ENCODE data around the gene HP.
"Not testable (repeated sequence)": the region's sequence is repeated elsewhere in the genome, so short reads cannot be mapped to it uniquely, and the experiment has no call there.

HP gene, protein sequence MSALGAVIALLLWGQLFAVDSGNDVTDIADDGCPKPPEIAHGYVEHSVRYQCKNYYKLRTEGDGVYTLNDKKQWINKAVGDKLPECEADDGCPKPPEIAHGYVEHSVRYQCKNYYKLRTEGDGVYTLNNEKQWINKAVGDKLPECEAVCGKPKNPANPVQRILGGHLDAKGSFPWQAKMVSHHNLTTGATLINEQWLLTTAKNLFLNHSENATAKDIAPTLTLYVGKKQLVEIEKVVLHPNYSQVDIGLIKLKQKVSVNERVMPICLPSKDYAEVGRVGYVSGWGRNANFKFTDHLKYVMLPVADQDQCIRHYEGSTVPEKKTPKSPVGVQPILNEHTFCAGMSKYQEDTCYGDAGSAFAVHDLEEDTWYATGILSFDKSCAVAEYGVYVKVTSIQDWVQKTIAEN

DNA sequence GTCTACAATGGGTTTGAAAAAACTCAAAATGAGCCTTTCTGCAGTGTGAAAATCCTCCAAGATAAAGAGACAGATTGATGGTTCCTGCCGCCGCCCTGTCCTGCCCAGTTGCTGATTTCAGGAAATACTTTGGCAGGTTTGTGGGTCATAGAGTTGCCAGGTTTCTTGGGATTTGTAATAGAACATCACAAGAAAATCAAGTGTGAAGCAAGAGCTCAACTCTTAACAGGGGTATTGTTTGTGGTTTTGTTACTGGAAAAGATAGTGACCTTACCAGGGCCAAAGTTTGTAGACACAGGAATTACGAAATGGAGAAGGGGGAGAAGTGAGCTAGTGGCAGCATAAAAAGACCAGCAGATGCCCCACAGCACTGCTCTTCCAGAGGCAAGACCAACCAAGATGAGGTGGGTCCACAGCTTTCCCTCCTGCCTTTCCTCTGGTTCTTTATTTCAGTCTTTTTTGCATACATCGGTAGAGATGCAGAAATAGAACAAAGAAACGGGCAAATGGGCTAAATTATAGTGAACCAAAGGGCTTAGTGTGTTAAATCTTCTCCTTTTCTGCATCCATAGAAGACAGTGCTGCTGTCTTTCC lies at the start of gene HP:
HP (plus strand) TSS at position 252 of the 594 bp plus-strand sequence; CDS start at position 400, 148 bp downstream.
- DNase-seq, result not testable (repeated sequence)

DNA sequence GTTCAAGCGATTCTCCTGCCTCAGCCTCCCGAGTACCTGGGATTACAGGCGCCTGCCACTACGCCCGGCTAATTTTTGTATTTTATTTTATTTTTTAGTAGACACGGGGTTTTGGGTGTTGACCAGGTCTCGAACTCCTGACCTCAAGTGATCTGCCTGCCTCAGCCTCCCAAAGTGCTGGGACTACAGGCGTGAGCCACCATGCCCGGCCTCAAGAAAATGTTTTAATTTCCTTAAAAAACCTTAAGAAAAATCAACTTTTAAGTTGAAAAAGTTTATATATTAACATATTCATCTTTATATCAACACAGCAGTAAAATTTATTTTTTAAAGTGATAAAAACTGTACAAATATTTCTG lies 46.3 kb upstream of the HP start:
- DNase-seq, result not testable (repeated sequence)

DNA sequence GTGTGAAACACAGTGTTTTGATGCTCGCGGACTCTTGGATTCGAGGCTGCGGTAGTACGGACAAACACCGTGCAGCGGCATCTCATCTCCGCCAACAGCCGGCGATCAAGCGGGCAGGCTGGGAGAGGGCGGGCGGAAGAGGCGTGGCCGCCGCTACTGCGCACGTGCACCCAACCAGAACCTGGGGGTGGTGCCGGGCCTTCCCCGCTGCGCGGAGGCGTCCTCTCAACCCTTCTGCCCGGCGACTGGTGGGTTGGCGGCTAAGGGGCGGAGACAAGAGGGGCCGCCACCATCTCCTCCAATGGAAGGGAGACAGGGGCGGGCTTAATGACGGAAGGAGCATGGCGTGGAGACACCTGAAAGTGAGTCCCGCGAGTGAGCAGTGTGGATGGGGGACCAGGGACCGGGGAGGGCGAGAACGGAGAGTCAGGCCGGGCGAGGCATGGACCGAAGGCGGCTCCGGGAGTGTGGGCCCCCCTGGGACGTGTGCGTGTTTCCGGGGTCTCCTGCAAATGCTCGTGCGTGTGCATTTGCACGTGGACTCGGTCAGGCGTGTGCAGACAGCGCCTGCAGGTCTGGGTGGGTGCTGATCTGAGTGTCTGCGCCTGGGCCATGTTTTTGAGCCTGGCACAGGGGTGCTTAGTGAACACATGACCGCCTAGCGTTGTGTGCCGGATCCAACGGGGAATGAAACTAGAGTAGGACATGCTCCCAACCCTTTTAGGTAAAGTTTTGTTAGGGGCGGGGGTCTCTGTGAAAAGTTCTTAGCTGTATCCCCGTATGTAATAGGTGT lies 45.7 kb upstream of the HP start, which contains the start of gene DHODH:
DHODH (plus strand) TSS at position 321 of the 793 bp plus-strand sequence; CDS start at position 342, 21 bp downstream.
- peak; percentile 96 to 99 for DNase-seq

DNA sequence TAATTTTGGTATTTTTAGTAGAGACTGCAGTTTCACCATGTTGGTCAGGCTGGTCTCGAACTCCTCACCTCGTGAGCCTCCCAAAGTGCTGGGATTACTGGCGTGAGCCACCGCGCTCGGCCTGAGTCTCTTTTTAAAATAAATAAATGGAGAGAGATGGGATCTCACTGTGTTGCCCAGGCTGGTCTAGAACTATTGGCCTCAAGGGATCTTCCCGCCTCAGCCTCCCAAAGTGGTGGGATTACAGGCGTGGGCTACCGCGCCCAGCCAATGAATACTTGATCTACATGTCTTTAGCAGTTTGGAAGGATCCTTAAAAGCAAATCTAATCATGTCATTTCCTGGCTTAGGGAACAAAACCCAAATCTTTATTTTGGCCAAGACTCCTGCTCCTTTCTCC lies 44.5 kb upstream of the HP start:
- DNase-seq, result no peak

DNA sequence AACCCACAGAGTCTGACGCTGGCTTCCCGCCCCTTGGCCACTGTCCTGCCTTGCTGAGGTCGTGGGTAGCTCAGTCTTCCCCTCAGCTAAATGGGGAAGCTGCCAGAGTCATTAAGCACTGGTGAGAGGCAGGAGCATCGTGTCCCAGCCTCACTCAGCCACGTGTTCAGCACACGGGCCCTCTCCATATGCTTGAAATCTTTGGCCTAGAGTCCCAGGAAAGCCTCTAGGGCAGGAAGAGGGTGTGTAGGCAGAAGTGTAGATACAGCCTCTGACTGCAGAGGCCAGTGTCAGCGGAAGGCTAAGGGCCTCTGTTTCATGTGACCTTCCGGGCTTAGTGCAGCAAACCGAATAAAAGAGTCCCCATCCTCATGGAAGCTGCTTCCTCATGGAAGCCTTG lies 41.7 kb upstream of the HP start:
- no peak for DNase-seq

DNA sequence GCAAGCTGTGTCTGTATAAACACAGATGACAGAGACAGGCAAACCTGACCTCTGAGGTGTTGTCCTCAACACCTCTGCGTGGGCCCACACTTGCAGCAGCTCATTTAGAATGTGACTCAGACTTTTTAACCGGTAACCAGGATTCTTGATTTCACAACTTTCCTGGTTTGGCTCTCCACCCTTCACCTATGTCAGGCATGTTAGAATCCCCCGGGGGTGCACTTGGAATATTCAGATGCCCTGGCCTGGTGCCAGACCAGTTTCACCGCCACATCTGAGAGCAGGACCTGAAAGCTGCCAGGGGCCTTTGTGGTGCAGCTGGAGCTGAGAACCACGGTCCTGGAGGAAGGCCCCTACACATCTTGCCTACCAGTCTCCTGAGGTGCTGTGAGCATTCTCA lies 40.9 kb upstream of the HP start:
- DNase-seq, result no peak

DNA sequence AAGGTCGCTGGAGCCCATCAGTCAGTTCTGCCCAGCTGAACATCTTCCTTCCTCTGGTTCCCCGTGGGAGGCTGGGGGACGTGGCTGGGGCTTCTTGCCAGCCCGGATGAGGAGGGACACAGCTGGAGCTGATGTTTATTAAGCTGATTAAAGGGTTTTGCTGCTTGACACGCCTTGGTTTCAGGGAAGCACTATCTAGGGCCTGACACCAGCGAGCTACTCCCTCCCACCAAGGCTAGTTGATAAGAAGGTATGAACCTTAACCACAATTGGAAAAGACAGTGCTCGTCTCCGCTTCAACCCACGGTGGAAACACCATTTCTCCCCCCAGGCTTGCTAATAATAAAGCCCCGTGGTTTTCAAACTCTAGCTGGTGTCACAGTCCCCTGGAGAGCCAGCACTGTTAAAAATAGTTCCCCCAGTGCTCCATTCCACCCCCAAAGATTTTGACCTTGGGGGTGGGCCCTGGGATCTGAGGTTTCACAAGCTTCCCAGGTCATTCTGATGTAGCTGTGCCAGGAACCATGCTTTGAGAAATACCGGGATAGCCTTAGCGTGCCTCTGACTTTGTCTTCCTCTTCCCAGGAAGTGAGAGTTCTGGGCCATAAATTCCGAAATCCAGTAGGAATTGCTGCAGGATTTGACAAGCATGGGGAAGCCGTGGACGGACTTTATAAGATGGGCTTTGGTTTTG lies 40.3 kb upstream of the HP start:
- no peak for DNase-seq

DNA sequence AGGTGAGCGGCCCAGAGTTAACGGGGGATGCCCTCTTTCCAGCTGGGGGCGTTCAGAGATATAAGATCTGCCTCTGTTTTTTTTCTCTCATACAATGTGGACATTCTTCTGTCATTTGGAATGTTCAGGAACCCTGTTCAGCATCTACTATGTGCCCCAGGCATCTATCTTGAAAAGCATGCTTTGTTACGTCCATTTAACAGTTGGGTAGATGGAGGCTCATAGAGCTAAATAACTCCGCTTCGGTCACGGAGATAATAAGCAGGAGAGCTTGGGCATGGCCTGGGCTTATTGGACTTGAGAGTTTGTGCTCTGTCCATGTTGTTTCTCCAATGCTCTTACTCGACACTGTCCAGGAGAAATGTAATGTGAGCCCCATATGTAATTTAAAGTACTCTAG lies 39.6 kb upstream of the HP start:
- DNase-seq, result no peak

DNA sequence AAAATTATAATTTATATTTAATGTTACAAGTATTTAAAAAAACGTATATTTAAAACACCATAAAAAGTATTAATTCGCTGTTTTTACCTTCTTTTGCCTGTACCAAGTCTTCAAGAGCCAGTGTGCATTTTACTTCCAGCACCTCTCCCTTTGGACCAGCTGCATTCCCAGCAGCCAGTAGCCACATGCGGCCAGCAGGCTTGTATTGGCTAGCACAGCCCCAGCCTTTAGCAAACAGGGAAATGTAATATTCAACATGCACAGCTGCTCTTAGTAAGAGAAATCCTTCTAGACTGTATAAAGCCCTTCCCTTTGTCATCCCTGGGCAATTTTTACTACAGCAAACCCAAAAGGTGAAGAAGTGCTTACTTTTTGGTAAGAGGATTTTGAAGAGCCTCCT lies 39.2 kb upstream of the HP start:
- DNase-seq, result no peak

DNA sequence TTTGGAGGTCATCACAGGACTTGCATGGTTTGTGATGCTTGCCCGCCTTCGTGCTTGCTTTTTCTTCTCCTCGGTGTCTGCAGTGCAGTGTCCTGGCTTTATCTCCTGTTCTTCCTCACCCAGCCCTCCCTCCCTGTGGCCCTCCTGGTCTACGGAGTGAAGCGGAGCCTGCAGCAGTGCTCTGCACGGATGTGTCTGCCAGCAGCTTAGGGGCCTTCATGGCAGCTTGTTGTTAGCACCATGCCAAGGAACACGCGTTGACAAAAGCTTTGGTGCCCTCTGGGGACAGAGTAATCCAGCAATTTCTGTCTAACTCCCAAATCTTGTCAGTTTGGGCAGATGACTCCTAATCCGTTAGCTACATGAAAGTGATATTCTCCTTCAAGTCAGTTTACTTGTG lies 35.8 kb upstream of the HP start:
- no peak for DNase-seq

DNA sequence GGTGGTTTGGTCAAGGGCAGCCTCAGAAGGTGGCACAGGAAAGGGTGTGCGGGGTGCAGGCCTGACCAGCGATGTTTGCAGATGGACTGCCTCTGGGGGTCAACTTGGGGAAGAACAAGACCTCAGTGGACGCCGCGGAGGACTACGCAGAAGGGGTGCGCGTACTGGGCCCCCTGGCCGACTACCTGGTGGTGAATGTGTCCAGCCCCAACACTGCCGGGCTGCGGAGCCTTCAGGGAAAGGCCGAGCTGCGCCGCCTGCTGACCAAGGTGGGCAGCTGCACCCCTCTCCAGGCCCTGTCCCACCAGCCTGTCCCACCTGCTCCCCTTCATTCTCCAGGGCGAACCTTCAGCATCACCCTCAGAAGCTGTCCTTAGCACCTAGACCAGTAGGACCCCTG lies 33.3 kb upstream of the HP start:
- DNase-seq, result no peak

DNA sequence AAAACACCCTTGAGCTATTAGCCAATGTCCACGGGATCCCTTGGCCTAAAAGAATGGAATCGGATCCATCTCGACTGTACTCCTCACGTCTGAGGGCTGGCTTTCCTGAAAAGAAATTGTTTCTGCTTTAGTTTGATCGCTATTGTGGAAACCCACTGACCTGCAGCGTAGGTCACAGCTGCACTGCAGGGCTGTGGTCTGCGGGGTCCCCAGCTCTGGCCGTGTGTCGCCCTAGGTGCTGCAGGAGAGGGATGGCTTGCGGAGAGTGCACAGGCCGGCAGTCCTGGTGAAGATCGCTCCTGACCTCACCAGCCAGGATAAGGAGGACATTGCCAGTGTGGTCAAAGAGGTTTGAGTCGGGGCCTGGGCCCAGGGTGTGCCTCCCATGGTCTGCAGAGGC lies 32.2 kb upstream of the HP start:
- DNase-seq, result no peak

DNA sequence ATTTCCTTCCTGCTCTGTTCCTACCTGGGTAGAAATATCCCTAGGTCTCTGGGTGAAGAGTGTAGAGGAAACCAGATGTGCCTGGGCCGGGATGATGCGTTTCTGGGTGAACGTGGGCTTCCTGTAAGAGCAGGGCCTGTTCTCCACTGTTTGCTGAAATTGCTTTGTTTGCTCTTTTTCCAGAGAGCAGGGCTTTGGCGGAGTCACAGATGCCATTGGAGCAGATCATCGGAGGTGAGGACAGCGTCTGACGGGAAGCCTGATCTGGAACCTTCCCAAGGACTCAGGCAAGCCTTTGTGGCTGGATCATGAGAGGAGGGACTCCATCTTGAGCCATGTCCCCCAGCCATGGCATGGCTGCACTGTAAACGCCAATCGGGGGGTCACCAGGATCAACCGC lies 30.3 kb upstream of the HP start:
- no peak for DNase-seq

DNA sequence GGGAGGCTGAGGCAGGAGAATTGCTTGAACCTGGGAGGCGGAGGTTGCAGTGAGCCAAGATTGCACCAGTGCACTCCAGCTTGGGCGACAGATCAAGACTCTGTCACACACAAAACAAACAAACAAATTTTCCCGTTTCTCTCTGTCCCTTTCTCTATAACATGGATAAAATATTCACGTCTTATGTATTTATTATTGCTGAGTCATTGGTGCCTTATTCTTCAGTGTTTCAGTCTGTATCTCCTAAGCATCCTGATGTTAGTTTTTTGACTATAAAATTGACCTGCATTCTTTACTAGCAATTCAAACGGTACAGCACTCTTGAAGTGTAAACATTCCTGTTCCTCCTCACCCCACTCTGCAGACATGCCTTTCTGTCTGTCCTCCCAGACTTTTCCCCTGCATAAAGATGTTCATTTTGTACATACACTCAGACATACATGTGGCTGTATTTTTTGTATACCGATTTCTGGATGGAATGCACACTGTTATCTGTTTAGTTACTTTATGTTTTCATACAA lies 29.4 kb upstream of the HP start:
- no peak for DNase-seq

DNA sequence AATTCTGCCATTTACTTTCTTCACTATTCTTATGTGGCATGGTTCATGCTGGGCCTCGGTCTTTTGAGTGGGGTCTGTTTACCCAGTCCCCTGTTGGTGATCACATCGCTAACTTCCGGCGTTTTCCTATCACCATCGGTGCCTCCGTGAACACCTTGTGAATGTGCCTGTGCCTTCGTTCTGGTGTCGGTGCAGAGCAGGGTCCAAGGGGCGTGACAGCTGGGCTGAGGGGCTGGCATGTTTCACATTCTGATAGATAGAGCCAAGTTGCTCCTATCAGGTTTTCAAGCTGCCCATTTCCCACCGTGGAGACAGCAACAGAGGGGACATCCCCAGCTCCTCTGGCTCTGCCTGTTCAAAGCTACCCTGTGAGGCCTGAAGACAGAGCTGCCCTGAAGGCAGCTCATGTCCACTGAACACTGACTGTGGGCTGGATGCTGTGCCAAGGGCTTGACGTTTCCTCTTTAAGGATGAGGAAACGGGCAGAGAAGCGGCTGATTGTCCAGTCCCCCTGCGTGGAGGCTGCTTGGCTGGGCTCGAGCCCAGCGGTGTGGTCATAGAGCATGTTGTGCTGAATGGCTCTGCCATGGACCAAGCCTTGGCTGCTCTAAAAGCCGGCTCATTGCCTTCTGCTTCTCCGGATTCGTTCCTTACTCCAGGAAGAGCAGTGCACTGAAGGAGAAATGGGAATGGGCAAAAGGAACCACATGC lies 28.7 kb upstream of the HP start:
- DNase-seq, result no peak

DNA sequence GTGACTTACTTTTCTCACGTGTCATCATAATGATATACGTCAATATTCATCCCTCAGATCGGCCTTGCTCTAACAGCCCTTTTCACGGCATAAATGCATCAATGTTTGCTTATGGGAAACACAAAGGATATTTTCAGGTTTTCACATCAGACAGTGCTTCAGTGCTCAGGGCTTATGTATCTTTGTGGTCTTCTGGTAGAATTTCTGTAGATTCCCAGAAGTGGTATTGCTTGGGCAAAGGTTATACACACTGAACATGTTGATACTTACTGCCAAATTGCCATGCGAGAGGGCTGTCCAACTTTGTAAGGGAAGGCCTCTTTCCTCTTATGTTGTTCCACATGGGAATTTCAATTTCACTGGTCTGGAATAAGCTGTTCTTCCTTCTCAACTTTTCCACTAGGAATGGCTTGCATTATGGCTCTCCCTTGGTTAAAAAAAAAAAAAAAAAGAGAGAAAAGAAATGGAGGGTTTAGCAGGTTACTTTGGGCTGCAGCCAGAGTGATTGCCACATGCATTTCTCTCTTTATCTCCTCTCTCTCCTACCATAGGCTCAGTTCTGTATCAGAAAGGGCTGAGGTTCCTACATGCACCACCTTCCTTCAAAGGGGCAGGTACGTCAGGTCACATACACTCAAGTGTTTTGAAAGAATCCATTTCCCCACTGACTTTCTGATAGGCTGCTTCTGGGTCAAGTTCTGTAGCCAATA lies 26.5 kb upstream of the HP start:
- DNase-seq, result no peak

DNA sequence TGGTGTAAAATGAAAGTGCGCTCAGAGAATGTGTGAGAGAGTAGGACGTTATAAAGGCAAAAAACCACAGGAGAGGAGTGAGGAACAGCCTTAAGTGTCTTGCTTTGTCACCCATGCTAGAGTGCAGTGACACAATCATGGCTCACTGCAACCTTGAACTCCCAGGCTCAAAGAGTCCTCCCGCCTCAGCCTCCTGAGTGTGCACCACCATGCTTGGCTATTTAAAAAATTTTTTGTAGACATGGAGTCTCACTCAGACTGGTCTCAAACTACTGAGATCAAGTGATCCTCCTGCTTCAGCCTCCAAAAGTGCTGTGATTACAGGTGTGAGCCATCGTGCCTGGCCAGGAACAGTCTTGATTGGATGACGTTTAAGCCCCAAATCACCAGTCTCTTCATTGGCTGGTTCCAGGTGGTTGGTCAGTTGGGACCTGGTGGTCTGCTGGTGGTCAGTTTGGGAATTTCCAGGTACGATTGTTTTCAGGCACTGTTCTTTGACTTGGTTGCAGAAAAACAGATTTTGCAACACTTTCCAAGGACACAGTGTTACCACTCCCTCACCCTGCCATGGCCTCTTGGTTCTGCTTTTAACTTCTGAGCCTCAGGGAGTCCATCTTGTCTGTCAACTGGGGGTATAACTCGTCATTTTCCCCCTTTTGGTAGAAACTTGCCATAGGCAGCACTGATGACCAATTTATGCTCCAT lies 24.6 kb upstream of the HP start:
- DNase-seq, result no peak

DNA sequence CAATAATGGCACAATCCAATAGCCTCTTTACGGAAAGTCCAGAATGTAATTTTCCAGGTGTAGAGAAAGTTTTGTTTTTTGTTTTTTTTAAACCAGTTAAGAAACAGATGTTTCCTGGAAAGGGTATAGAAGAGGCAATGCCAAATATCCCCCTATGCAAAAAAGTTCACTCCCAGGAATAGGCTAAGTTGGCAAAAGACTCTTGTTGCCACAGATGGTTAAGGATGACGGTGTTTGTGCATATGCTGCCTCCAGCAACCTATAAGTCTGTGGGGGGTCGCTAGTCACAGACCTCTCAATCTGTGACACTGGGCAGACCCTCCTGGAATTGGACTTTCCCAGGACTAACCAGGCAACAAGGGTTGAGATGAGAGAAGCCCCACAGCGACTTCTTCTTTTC lies 20.9 kb upstream of the HP start:
- DNase-seq, result no peak

DNA sequence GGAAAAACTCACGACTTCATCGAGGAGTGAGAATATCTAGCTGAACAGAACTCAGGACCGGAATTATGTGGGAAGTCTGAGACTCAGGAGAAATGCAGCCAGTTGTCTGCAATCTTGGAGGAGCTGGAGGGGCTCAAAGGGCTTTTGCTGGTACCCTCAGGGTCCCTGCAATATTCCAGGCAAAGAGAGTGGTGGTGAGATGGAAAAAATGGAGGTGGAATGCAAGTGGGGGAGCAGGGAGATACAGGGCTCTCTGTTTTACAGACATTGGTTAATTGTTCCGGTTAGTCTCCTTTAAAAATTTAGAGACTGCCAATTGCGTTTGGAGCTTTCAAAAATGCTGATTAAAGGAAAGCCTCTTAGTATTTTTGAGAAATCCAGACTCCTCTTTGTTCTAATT lies 18.2 kb upstream of the HP start:
- DNase-seq, result no peak

DNA sequence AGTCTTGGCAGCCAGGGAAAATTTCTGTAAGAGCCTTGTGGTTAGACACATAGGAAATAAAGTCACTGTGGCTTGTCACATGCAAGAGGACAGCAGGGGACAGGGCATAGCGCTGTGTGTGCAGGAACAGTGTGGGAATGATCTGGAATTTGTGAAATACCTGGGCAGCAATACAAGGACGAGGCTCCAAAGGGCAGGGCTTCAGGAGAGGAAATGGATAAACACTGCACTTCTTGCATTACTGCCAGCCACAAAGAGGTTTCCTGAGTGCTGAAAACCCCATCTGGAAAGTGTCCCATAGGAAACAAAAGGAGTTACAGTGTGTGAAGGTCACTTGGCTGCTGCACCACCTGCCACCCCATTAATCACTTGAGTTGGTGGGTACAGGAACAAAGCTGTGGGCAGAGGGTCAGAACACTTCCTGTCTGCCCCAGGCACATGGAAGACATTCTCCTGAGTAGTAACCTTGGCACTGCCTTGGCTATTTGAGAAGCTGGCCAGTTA lies 12.1 kb upstream of the HP start:
- DNase-seq, result no peak

DNA sequence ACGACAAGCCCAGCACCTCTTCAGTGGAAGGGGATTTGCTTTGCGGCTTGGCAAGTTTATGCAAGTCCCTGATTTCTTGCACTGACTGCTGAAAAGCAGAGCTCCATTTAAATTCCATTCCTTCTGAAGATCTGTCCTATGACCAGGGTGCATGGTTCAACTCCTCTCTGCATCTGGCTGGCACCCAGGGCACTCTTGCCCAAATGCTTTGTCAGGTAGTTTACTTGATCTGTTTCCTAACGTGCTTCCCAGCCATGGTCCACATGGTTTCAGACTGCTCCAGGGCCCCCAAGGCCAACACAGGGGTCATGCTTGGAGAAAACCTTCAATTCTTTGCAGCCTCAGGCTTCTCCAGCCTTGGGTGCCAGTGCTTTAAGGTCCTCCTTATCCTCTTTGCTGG lies 11.2 kb upstream of the HP start:
- DNase-seq, result no peak

All from stimulated activated CD4-positive, alpha-beta T cell treated with anti-CD3 and anti-CD28 coated beads, Interleukin-4, amount 100 ng/mL, for 4 hours (primary cell).